ENCODE results near the gene TNFRSF8.
"Not testable (repeated sequence)": the region's sequence is repeated elsewhere in the genome, so short reads cannot be mapped to it uniquely, and the experiment has no call there.

Gene TNFRSF8

GRCh38 chr1:12039164-12039525 is 24.0 kb upstream of the TNFRSF8 start:
- no peak for DNase-seq

GRCh38 chr1:12039824-12040456 is 23.2 kb upstream of the TNFRSF8 start:
- DNase-seq, result not testable (repeated sequence)

- peak; percentile 33 for DNase-seq
These were observed 22.5 kb upstream of the TNFRSF8 start for GRCh38 chr1:12040457-12041051.

GRCh38 chr1:12044187-12044877 is 18.8 kb upstream of the TNFRSF8 start:
- not testable (repeated sequence) for DNase-seq

GRCh38 chr1:12046749-12047119 is 16.4 kb upstream of the TNFRSF8 start:
- no peak for DNase-seq

GRCh38 chr1:12047120-12047876 is 15.8 kb upstream of the TNFRSF8 start:
- DNase-seq, result peak; percentile 64

GRCh38 chr1:12048372-12048771 is 14.7 kb upstream of the TNFRSF8 start:
- no peak for DNase-seq

GRCh38 chr1:12049616-12050015 is 13.5 kb upstream of the TNFRSF8 start:
- peak; percentile 77 for DNase-seq

GRCh38 chr1:12051361-12051760 is 11.7 kb upstream of the TNFRSF8 start:
- DNase-seq, result no peak

- peak; percentile 71 for DNase-seq
These were observed 11.0 kb upstream of the TNFRSF8 start for GRCh38 chr1:12052008-12052573.

GRCh38 chr1:12052997-12053686 is 10.0 kb upstream of the TNFRSF8 start:
- DNase-seq, result no peak

- no peak for DNase-seq
These were observed 9.2 kb upstream of the TNFRSF8 start for GRCh38 chr1:12053752-12054548.

GRCh38 chr1:12055259-12055658 is 7.8 kb upstream of the TNFRSF8 start:
- no peak for DNase-seq

GRCh38 chr1:12056331-12056841 is 6.7 kb upstream of the TNFRSF8 start:
- DNase-seq, result no peak

GRCh38 chr1:12057382-12057781 is 5.7 kb upstream of the TNFRSF8 start:
- DNase-seq, result no peak

- DNase-seq, result no peak
These were observed 5.0 kb upstream of the TNFRSF8 start for GRCh38 chr1:12057940-12058687.

- DNase-seq, result no peak
These were observed 3.9 kb upstream of the TNFRSF8 start for GRCh38 chr1:12059226-12059625.

- DNase-seq, result no peak
These were observed 3.2 kb upstream of the TNFRSF8 start for GRCh38 chr1:12059722-12060464.

- DNase-seq, result no peak
These were observed 2.6 kb upstream of the TNFRSF8 start for GRCh38 chr1:12060500-12060899.
